SU-DHL-6 (cell line): Measurements from ENCODE around the gene SLC35C1.
A peak's percentile ranks its signal among the peaks of the same experiment; 100 is the strongest.

Experiments used
- H2AFZ ChIP-seq: fragments of 200-600 bp; sonication (generic); 2 replicates; pipeline ENCODE4 v1.6.1; 2014; ENCODE audit warnings: low read depth, mild to moderate bottlenecking, moderate library complexity, mixed read lengths, antibody characterized with exemption, low read length; ENCODE audit not compliant: severe bottlenecking
- H3F3A ChIP-seq: fragments of 200-600 bp; shearing (Covaris generic); 2 replicates; pipeline ENCODE4 v1.6.0; 2016; ENCODE audit warnings: antibody characterized with exemption, mild to moderate bottlenecking; ENCODE audit not compliant: insufficient read depth
- H3K27ac ChIP-seq: fragments of 200-600 bp; sonication (generic); 2 replicates; pipeline ENCODE4 v1.5.1; 2016; ENCODE audit warnings: low read depth, mild to moderate bottlenecking, low read length, moderate library complexity, mixed read lengths
- H3K27me3 ChIP-seq: fragments of 200-600 bp; sonication (generic), shearing (Covaris generic); 2 replicates; pipeline ENCODE4 v1.6.0; 2014; ENCODE audit warnings: mild to moderate bottlenecking, low read length
- H3K36me3 ChIP-seq: fragments of 200-600 bp; sonication (generic); 2 replicates; pipeline ENCODE4 v1.6.1; 2014; ENCODE audit warnings: mild to moderate bottlenecking, low read length, mixed read lengths
- H3K4me2 ChIP-seq: fragments of 300-600, 200-600 bp; shearing (Covaris generic), sonication (generic); 2 replicates; pipeline ENCODE4 v1.6.0; 2014; ENCODE audit warnings: low read length, low read depth, mild to moderate bottlenecking; ENCODE audit not compliant: poor library complexity, severe bottlenecking
- H3K4me3 ChIP-seq: fragments of 200-600 bp; sonication (generic); 2 replicates; pipeline ENCODE4 v1.5.1; 2014; ENCODE audit warnings: antibody characterized with exemption, low read length, mild to moderate bottlenecking, mixed read lengths; ENCODE audit not compliant: insufficient read depth, poor library complexity, severe bottlenecking
- H3K79me2 ChIP-seq: fragments of 200-600 bp; sonication (generic); 2 replicates; pipeline ENCODE4 v1.6.1; 2014; ENCODE audit warnings: mild to moderate bottlenecking, low read length, moderate library complexity; ENCODE audit not compliant: insufficient read depth
- H3K9ac ChIP-seq: fragments of 200-600 bp; sonication (generic); 2 replicates; pipeline ENCODE4 v1.7.0; 2014; ENCODE audit warnings: mild to moderate bottlenecking, low read length
- H3K9me2 ChIP-seq: fragments of 200-600 bp; sonication (generic); replicated peaks from 2 replicates; pipeline ENCODE4 v1.6.1; 2014; ENCODE audit warnings: low read length; ENCODE audit not compliant: insufficient read depth
- H3K9me3 ChIP-seq: fragments of 200-600 bp; sonication (generic); 2 replicates; pipeline ENCODE4 v1.6.1; 2014; ENCODE audit warnings: low read length, mixed read lengths; ENCODE audit not compliant: insufficient read depth
- H4K20me1 ChIP-seq: fragments of 200-600 bp; sonication (generic); 2 replicates; pipeline ENCODE4 v1.6.1; 2014; ENCODE audit warnings: low read depth, mild to moderate bottlenecking, antibody characterized with exemption, low read length, moderate library complexity, mixed read lengths
- CTCF ChIP-seq: fragments of 200-600 bp; sonication (generic); IDR thresholded peaks from one replicate; pipeline ENCODE4 v1.5.1; 2017; ENCODE audit warnings: antibody characterized with exemption, mild to moderate bottlenecking, low read length, moderate library complexity; ENCODE audit not compliant: insufficient read depth, poor library complexity, severe bottlenecking
- EZH2phosphoT487 ChIP-seq: fragments of 200-600 bp; sonication (generic), shearing (Covaris generic); conservative IDR thresholded peaks from 2 replicates; pipeline ENCODE4 v1.6.1; 2018; ENCODE audit warnings: mild to moderate bottlenecking, antibody characterized with exemption, low read length, moderate library complexity, mixed read lengths

The SLC35C1 gene

GRCh38 chr11:45801723-45802315, 3.1 kb upstream of the SLC35C1 start:
- no peaks in the 10 kb centered on the region for H3K9me3 ChIP-seq
- peaks cover 5% of the 10 kb centered on the region; the same call in 1 of the 2 replicates for H3K79me2 ChIP-seq
- no peak for TF ChIP-seq CTCF
- no peak for TF ChIP-seq EZH2phosphoT487
- H2AFZ ChIP-seq: no peak overlapping the region
- no peaks in the 10 kb centered on the region for H4K20me1 ChIP-seq
- no peak overlapping the region for H3K4me2 ChIP-seq
- no peaks in the 10 kb centered on the region for H3K36me3 ChIP-seq
- no peak overlapping the region for H3K9ac ChIP-seq
- H3K27me3 ChIP-seq: no peaks in the 10 kb centered on the region
- H3F3A ChIP-seq: no peaks in the 10 kb centered on the region
- no peak overlapping the region for H3K4me3 ChIP-seq
- no peaks in the 10 kb centered on the region for H3K9me2 ChIP-seq
- no peak overlapping the region for H3K27ac ChIP-seq

GRCh38 chr11:45802531-45803317, 2.2 kb upstream of the SLC35C1 start:
- no peak overlapping the region for H3K27ac ChIP-seq
- no peaks in the 10 kb centered on the region for H3K9me3 ChIP-seq
- TF ChIP-seq EZH2phosphoT487 (no peak), CTCF (no peak)
- no peak overlapping the region for H3K9ac ChIP-seq
- no peaks in the 10 kb centered on the region for H3K9me2 ChIP-seq
- no peak overlapping the region for H3K4me3 ChIP-seq
- no peak overlapping the region for H3K4me2 ChIP-seq
- peaks cover 5% of the 10 kb centered on the region; the same call in 1 of the 2 replicates for H3K79me2 ChIP-seq
- no peaks in the 10 kb centered on the region for H3K36me3 ChIP-seq
- no peaks in the 10 kb centered on the region for H3F3A ChIP-seq
- no peaks in the 10 kb centered on the region for H3K27me3 ChIP-seq
- no peaks in the 10 kb centered on the region for H4K20me1 ChIP-seq
- H2AFZ ChIP-seq: no peak overlapping the region

- no peaks in the 10 kb centered on the region for H3K9me3 ChIP-seq
- peak overlapping the region; percentile 80 for H3K9ac ChIP-seq
- peaks cover 5% of the 10 kb centered on the region; the same call in 1 of the 2 replicates for H3K79me2 ChIP-seq
- no peaks in the 10 kb centered on the region for H4K20me1 ChIP-seq
- H3K36me3 ChIP-seq: no peaks in the 10 kb centered on the region
- H3K4me2 ChIP-seq: peak overlapping the region; percentile 99
- H3K9me2 ChIP-seq: no peaks in the 10 kb centered on the region
- no peaks in the 10 kb centered on the region for H3F3A ChIP-seq
- no peaks in the 10 kb centered on the region for H3K27me3 ChIP-seq
- peak overlapping the region; percentile 99 for H2AFZ ChIP-seq
- H3K4me3 ChIP-seq: peak overlapping the region; percentile 96
- TF ChIP-seq CTCF (no peak), EZH2phosphoT487 (no peak)
- H3K27ac ChIP-seq: no peak overlapping the region
Observed at GRCh38 chr11:45803971-45804760, 783 bp upstream of the SLC35C1 start.
